ENCODE data around the gene TEX14. TPM values are rescaled to one million over a fixed set of nuclear protein-coding genes. Genes with fewer than 3 reads are reported as not detected.

The TEX14 gene
- total and polyA plus RNA-seq, 2 donors (not counting 3 experiments of a cell fraction or from before 2014, with no cell fraction given), result 0.10 TPM; not detected in 1

- H3K9me1 ChIP-seq (replicated peaks; ENCODE audit: control insufficient read depth, extremely low read depth, insufficient read depth, low read length), result no peaks in the 10 kb centered on the region
- H3K4me3 ChIP-seq (replicated peaks in 1 of 3; ENCODE audit: insufficient read depth in 1 of 3, low read depth in 1 of 3, low read length in 3 of 3), result no peak overlapping the region
- POLR2A ChIA-PET, result no interaction called here
- DNase-seq (ENCODE audit: low read depth, low spot score) (no peak), FAIRE-seq (no peak)
- no TSS peak for BruUV-seq (replicated peaks)
- dilution Hi-C loops (cut with MboI; ENCODE audit: extremely low pct_ligation_motif_present, low sequenced_read_pairs) (loop anchor here (10.0 kb wide), 1 partner anchor 65 kb away; no protein-coding TSS in a partner anchor), intact Hi-C loops (cut with micrococcal nuclease) (no loop called here)
- H3K4me1 ChIP-seq (ENCODE audit: control insufficient read depth, extremely low read depth, insufficient read depth, low read length), result peaks cover 18% of the 10 kb centered on the region
- CTCF ChIA-PET, result interaction anchor here (1.1 to 3.6 kb wide), 3 partner anchors 11 to 305 kb away, joined by 3 to 19 read pairs (median 6); no protein-coding TSS in a partner anchor
- H3K27me3 ChIP-seq (ENCODE audit: control insufficient read depth in 2 of 2, insufficient read depth in 2 of 2, low read length in 2 of 2), result no peaks in the 10 kb centered on the region
- H3K4me2 ChIP-seq (ENCODE audit: insufficient read depth, low read length), result no peak overlapping the region
- H3K36me3 ChIP-seq (ENCODE audit: control insufficient read depth in 2 of 2, extremely low read depth in 1 of 2, insufficient read depth in 2 of 2, low read length in 2 of 2), result no peaks in the 10 kb centered on the region
- H3K27ac ChIP-seq (ENCODE audit: insufficient read depth, low read depth, low read length), result no peak overlapping the region
- H4K20me1 ChIP-seq (replicated peaks; ENCODE audit: control insufficient read depth, extremely low read depth, insufficient read depth, low read length), result no peaks in the 10 kb centered on the region
- H3K9me3 ChIP-seq (replicated peaks; ENCODE audit: control insufficient read depth, insufficient read depth, low read length), result no peaks in the 10 kb centered on the region
- H3K9ac ChIP-seq (replicated peaks; ENCODE audit: extremely low read depth, insufficient read depth, low read length), result no peak overlapping the region
- no peak overlapping the region for H2AFZ ChIP-seq (ENCODE audit: low read depth, low read length)
- H3K79me2 ChIP-seq (ENCODE audit: control insufficient read depth, insufficient read depth, low read length), result no peaks in the 10 kb centered on the region
- no peak for TF ChIP-seq MAX (IDR thresholded peaks at IDR 0.05; ENCODE audit: insufficient read depth, insufficient read length)
- no peak for TF ChIP-seq EZH2 (IDR thresholded peaks at IDR 0.05; ENCODE audit: borderline replicate concordance, low read depth, low read length, severe bottlenecking)
- no peak for TF ChIP-seq GATA2 (IDR thresholded peaks at IDR 0.05; ENCODE audit: insufficient read depth, insufficient read length, low read depth, low read length)
- no peak for TF ChIP-seq JUN (IDR thresholded peaks at IDR 0.05; ENCODE audit: borderline replicate concordance, insufficient read depth, insufficient read length, low read depth)
- no peak for TF ChIP-seq POLR2AphosphoS5 (IDR thresholded peaks at IDR 0.05; ENCODE audit: insufficient read depth, low read depth, low read length)
- TF ChIP-seq MYC (IDR thresholded peaks at IDR 0.05; ENCODE audit: low read depth, low read length), result no peak
- TF ChIP-seq, protein P1, sequence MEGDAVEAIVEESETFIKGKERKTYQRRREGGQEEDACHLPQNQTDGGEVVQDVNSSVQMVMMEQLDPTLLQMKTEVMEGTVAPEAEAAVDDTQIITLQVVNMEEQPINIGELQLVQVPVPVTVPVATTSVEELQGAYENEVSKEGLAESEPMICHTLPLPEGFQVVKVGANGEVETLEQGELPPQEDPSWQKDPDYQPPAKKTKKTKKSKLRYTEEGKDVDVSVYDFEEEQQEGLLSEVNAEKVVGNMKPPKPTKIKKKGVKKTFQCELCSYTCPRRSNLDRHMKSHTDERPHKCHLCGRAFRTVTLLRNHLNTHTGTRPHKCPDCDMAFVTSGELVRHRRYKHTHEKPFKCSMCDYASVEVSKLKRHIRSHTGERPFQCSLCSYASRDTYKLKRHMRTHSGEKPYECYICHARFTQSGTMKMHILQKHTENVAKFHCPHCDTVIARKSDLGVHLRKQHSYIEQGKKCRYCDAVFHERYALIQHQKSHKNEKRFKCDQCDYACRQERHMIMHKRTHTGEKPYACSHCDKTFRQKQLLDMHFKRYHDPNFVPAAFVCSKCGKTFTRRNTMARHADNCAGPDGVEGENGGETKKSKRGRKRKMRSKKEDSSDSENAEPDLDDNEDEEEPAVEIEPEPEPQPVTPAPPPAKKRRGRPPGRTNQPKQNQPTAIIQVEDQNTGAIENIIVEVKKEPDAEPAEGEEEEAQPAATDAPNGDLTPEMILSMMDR (IDR thresholded peaks at IDR 0.05; ENCODE audit: extremely low read depth in 1 of 2, insufficient read depth in 1 of 2, low read depth in 1 of 2, low read length in 2 of 2), result no peak
- TF ChIP-seq POLR2A (IDR thresholded peaks at IDR 0.05; ENCODE audit: low read depth, low read length), result no peak
- TF ChIP-seq FOS (IDR thresholded peaks at IDR 0.05; ENCODE audit: borderline replicate concordance, insufficient read depth, low read length), result no peak
Measured at GRCh38 chr17:58699771-58700170, 7.9 kb upstream of the TEX14 start.

Measured in endothelial cell of umbilical vein (primary cell).